Measurements from ENCODE around the gene FAXC.
"Not testable (repeated sequence)": the region's sequence is repeated elsewhere in the genome, so short reads cannot be mapped to it uniquely, and the experiment has no call there.

The FAXC gene

GRCh38 chr6:99287523-99287922 is 62.0 kb downstream of the FAXC start:
- DNase-seq (ENCODE audit: low read depth in 2 of 2, low spot score in 1 of 2): no peak

GRCh38 chr6:99285881-99286280 is 63.6 kb downstream of the FAXC start:
- DNase-seq (ENCODE audit: low read depth in 2 of 2, low spot score in 1 of 2): no peak

GRCh38 chr6:99282479-99283062 is 66.9 kb downstream of the FAXC start:
- no peak for DNase-seq (ENCODE audit: low read depth in 2 of 2, low spot score in 1 of 2)

- DNase-seq (ENCODE audit: low read depth in 2 of 2, low spot score in 1 of 2): no peak
Measured at GRCh38 chr6:99276747-99277146, 72.7 kb downstream of the FAXC start.

GRCh38 chr6:99270826-99271225 is 78.6 kb downstream of the FAXC start:
- no peak for DNase-seq (ENCODE audit: low read depth in 2 of 2, low spot score in 1 of 2)

- DNase-seq (ENCODE audit: low read depth in 2 of 2, low spot score in 1 of 2): no peak
Measured at GRCh38 chr6:99270030-99270429, 79.4 kb downstream of the FAXC start.

- DNase-seq (ENCODE audit: low read depth in 2 of 2, low spot score in 1 of 2): no peak
Measured at GRCh38 chr6:99269207-99269606, 80.3 kb downstream of the FAXC start.

GRCh38 chr6:99266996-99267395 is 82.5 kb downstream of the FAXC start:
- not testable (repeated sequence) for DNase-seq (ENCODE audit: low read depth in 2 of 2, low spot score in 1 of 2)

- not testable (repeated sequence) for DNase-seq (ENCODE audit: low read depth in 2 of 2, low spot score in 1 of 2)
Measured at GRCh38 chr6:99265447-99265846, 84.0 kb downstream of the FAXC start.

GRCh38 chr6:99254616-99255550 is 94.6 kb downstream of the FAXC start:
- DNase-seq (ENCODE audit: low read depth in 2 of 2, low spot score in 1 of 2): no peak

GRCh38 chr6:99253271-99253670 is 96.2 kb downstream of the FAXC start:
- no peak for DNase-seq (ENCODE audit: low read depth in 2 of 2, low spot score in 1 of 2)

GRCh38 chr6:99252421-99252820 is 97.1 kb downstream of the FAXC start:
- no peak for DNase-seq (ENCODE audit: low read depth in 2 of 2, low spot score in 1 of 2)

GRCh38 chr6:99250476-99250875 is 99.0 kb downstream of the FAXC start:
- no peak for DNase-seq (ENCODE audit: low read depth in 2 of 2, low spot score in 1 of 2)

- no peak for DNase-seq (ENCODE audit: low read depth in 2 of 2, low spot score in 1 of 2)
Measured at GRCh38 chr6:99246602-99247001, 102.9 kb downstream of the FAXC start.

- no peak for DNase-seq (ENCODE audit: low read depth in 2 of 2, low spot score in 1 of 2)
Measured at GRCh38 chr6:99241905-99242534, 107.5 kb downstream of the FAXC start.

- DNase-seq (ENCODE audit: low read depth in 2 of 2, low spot score in 1 of 2): no peak
Measured at GRCh38 chr6:99236010-99236409, 113.5 kb downstream of the FAXC start.

GRCh38 chr6:99233219-99233618 is 116.3 kb downstream of the FAXC start:
- DNase-seq (ENCODE audit: low read depth in 2 of 2, low spot score in 1 of 2): no peak

GRCh38 chr6:99232056-99232455 is 117.4 kb downstream of the FAXC start:
- no peak for DNase-seq (ENCODE audit: low read depth in 2 of 2, low spot score in 1 of 2)

GRCh38 chr6:99225172-99225571 is 124.3 kb downstream of the FAXC start:
- no peak for DNase-seq (ENCODE audit: low read depth in 2 of 2, low spot score in 1 of 2)
